ENCODE data around the gene ALKBH6. TPM values are rescaled to one million over a fixed set of nuclear protein-coding genes. Genes with fewer than 3 reads are reported as not detected.

ALKBH6 gene
- total RNA-seq, 1 donor from 2014 or later, result 5.5 TPM

- no peak for DNase-seq (ENCODE audit: low read depth in 2 of 2)
Observed at GRCh38 chr19:36030264-36031148, 16.5 kb upstream of the ALKBH6 start.

GRCh38 chr19:36028313-36029041 is 14.5 kb upstream of the ALKBH6 start:
- no peak for DNase-seq (ENCODE audit: low read depth in 2 of 2)

- no peak for DNase-seq (ENCODE audit: low read depth in 2 of 2)
Observed at GRCh38 chr19:36027696-36028095, 13.7 kb upstream of the ALKBH6 start.

- DNase-seq (ENCODE audit: low read depth in 2 of 2), result no peak
Observed at GRCh38 chr19:36026091-36026876, 12.3 kb upstream of the ALKBH6 start.

- DNase-seq (ENCODE audit: low read depth in 2 of 2), result no peak
Observed at GRCh38 chr19:36025541-36025940, 11.5 kb upstream of the ALKBH6 start.

GRCh38 chr19:36023432-36023831 is 9.4 kb upstream of the ALKBH6 start:
- DNase-seq (ENCODE audit: low read depth in 2 of 2), result no peak

- DNase-seq (ENCODE audit: low read depth in 2 of 2), result no peak
Observed at GRCh38 chr19:36019061-36019670, 5.2 kb upstream of the ALKBH6 start.

- no peak for DNase-seq (ENCODE audit: low read depth in 2 of 2)
Observed at GRCh38 chr19:36013280-36014011, 567 bp downstream of the ALKBH6 start.

- DNase-seq (ENCODE audit: low read depth in 2 of 2), result no peak
Observed at GRCh38 chr19:36010402-36010801, 3.6 kb downstream of the ALKBH6 start.

GRCh38 chr19:36009633-36010379 is 4.2 kb downstream of the ALKBH6 start:
- no peak for DNase-seq (ENCODE audit: low read depth in 2 of 2)

GRCh38 chr19:36009220-36009619 is 4.8 kb downstream of the ALKBH6 start:
- peak; percentile 5 to 74 for DNase-seq (ENCODE audit: low read depth in 2 of 2)

- no peak for DNase-seq (ENCODE audit: low read depth in 2 of 2)
Observed at GRCh38 chr19:36008336-36008978, 5.6 kb downstream of the ALKBH6 start, which contains the start of gene SYNE4. Gene SYNE4 (minus strand): TSS chr19:36008813. CDS start chr19:36008681, 132 bp downstream.

- no peak for DNase-seq (ENCODE audit: low read depth in 2 of 2)
Observed at GRCh38 chr19:36006955-36007354, 7.1 kb downstream of the ALKBH6 start.

GRCh38 chr19:36003284-36003683 is 10.7 kb downstream of the ALKBH6 start:
- DNase-seq (ENCODE audit: low read depth in 2 of 2), result no peak

GRCh38 chr19:36001605-36002004 is 12.4 kb downstream of the ALKBH6 start:
- DNase-seq (ENCODE audit: low read depth in 2 of 2), result no peak

GRCh38 chr19:35996777-35997176 is 17.2 kb downstream of the ALKBH6 start:
- DNase-seq (ENCODE audit: low read depth in 2 of 2), result no peak

- peak; percentile 92 to 95 for DNase-seq (ENCODE audit: low read depth in 2 of 2)
Observed at GRCh38 chr19:35995048-35995993, 18.7 kb downstream of the ALKBH6 start, which contains the start of gene SDHAF1. Gene SDHAF1 (plus strand): TSS chr19:35995188. CDS start chr19:35995275, 87 bp downstream.

Measured in dermis microvascular lymphatic vessel endothelial cell (primary cell).